Measurements from ENCODE around the gene NPLOC4.

- TF ChIP-seq POLR2A (IDR thresholded peaks at IDR 0.05) (no peak), CTCF (IDR thresholded peaks at IDR 0.05) (no peak), EP300 (IDR thresholded peaks at IDR 0.05) (no peak)
Measured at GRCh38 chr17:81665205-81666091, 28.5 kb upstream of the NPLOC4 start.
